ENCODE data around the gene SHPK.
A peak's percentile ranks its signal among the peaks of the same experiment; 100 is the strongest.

Gene SHPK

GRCh38 chr17:3655766-3656165 lies 19.7 kb upstream of the SHPK start:
- Mint-ChIP-seq H3K4me1 (peaks cover 6% of the 10 kb centered on the region), H3K9me3 (no peaks in the 10 kb centered on the region), H3K36me3 (ENCODE audit: low read depth) (no peaks in the 10 kb centered on the region), H3K27me3 (ENCODE audit: low read depth, poor library complexity) (no peaks in the 10 kb centered on the region), H3K27ac (no peak overlapping the region), H3K4me3 (no peak overlapping the region)
- DNase-seq, result no peak
- TF ChIP-seq CTCF (IDR thresholded peaks at IDR 0.05), result no peak

GRCh38 chr17:3647769-3648555 lies 11.9 kb upstream of the SHPK start:
- no peak overlapping the region for H3K4me3 Mint-ChIP-seq
- peak overlapping the region; percentile 97 for H3K27ac Mint-ChIP-seq
- peak; percentile 68 for DNase-seq

GRCh38 chr17:3647251-3647650 lies 11.2 kb upstream of the SHPK start:
- peaks cover 3% of the 10 kb centered on the region for H3K27me3 Mint-ChIP-seq (ENCODE audit: low read depth, poor library complexity)
- H3K4me3 Mint-ChIP-seq, result no peak overlapping the region
- H3K36me3 Mint-ChIP-seq (ENCODE audit: low read depth), result peaks cover 4% of the 10 kb centered on the region
- peaks cover 26% of the 10 kb centered on the region for H3K4me1 Mint-ChIP-seq
- no peaks in the 10 kb centered on the region for H3K9me3 Mint-ChIP-seq
- DNase-seq, result no peak
- H3K27ac Mint-ChIP-seq, result peak overlapping the region; percentile 97
- TF ChIP-seq CTCF (IDR thresholded peaks at IDR 0.05), result no peak

More at GRCh38 chr17:3647769-3648555, 11.9 kb upstream of the SHPK start:
- Mint-ChIP-seq H3K36me3 (ENCODE audit: low read depth) (peaks cover 4% of the 10 kb centered on the region), H3K9me3 (no peaks in the 10 kb centered on the region), H3K4me1 (peaks cover 26% of the 10 kb centered on the region), H3K27me3 (ENCODE audit: low read depth, poor library complexity) (peaks cover 3% of the 10 kb centered on the region)
- peak; percentile 46 for TF ChIP-seq CTCF (IDR thresholded peaks at IDR 0.05)

GRCh38 chr17:3645310-3645709 lies 9.3 kb upstream of the SHPK start:
- Mint-ChIP-seq H3K27me3 (ENCODE audit: low read depth, poor library complexity) (peaks cover 3% of the 10 kb centered on the region), H3K4me3 (no peak overlapping the region), H3K4me1 (peaks cover 39% of the 10 kb centered on the region), H3K9me3 (no peaks in the 10 kb centered on the region), H3K27ac (peak overlapping the region; percentile 13), H3K36me3 (ENCODE audit: low read depth) (peaks cover 9% of the 10 kb centered on the region)
- no peak for TF ChIP-seq CTCF (IDR thresholded peaks at IDR 0.05)
- DNase-seq, result no peak

GRCh38 chr17:3643889-3644349 lies 7.9 kb upstream of the SHPK start:
- no peak overlapping the region for H3K27ac Mint-ChIP-seq
- no peaks in the 10 kb centered on the region for H3K9me3 Mint-ChIP-seq
- peaks cover 3% of the 10 kb centered on the region for H3K27me3 Mint-ChIP-seq (ENCODE audit: low read depth, poor library complexity)
- no peak for DNase-seq
- H3K36me3 Mint-ChIP-seq (ENCODE audit: low read depth), result peaks cover 9% of the 10 kb centered on the region
- no peak for TF ChIP-seq CTCF (IDR thresholded peaks at IDR 0.05)
- peaks cover 50% of the 10 kb centered on the region for H3K4me1 Mint-ChIP-seq
- H3K4me3 Mint-ChIP-seq, result no peak overlapping the region

Measured in nephron progenitor cell (in vitro differentiated cells).